ENCODE measurements around the gene EPOP. TPM values are rescaled to one million over a fixed set of nuclear protein-coding genes. Genes with fewer than 3 reads are reported as not detected.

EPOP gene
- total and polyA plus RNA-seq, 2 of the 13 experiments (the other 11 are each of a cell fraction or from before 2014, with no cell fraction given) = 14.7 to 37.8 TPM

DNA sequence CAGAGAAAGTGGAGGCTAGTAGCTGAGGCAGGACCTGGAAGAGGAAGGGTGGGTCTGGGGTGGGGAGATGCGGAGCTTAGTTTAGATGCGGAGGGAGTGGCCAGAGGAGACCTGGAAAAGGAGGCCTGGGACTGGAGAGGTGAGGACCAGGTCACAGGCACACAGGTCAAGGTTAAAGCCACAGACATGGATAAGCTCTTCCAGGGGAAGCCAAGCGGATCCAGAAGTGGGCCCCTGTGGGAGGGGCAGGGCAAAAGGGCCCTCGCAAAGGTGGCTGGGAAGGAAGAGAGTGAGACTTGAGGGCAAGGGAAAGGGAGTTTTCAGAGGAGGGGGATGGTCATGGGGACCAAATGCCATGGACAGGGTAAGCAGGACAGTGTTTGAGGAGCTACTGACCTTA lies 16.4 kb upstream of the EPOP start (continued):
- TF ChIP-seq, protein P1, sequence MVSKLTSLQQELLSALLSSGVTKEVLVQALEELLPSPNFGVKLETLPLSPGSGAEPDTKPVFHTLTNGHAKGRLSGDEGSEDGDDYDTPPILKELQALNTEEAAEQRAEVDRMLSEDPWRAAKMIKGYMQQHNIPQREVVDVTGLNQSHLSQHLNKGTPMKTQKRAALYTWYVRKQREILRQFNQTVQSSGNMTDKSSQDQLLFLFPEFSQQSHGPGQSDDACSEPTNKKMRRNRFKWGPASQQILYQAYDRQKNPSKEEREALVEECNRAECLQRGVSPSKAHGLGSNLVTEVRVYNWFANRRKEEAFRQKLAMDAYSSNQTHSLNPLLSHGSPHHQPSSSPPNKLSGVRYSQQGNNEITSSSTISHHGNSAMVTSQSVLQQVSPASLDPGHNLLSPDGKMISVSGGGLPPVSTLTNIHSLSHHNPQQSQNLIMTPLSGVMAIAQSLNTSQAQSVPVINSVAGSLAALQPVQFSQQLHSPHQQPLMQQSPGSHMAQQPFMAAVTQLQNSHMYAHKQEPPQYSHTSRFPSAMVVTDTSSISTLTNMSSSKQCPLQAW (CRISPR knock-in tag; IDR thresholded peaks at IDR 0.05) = no peak
- TF ChIP-seq CAMTA2 (CRISPR knock-in tag; IDR thresholded peaks at IDR 0.05; ENCODE audit: borderline replicate concordance) (no peak), JUN (CRISPR knock-in tag; IDR thresholded peaks at IDR 0.05) (no peak), ATF1 (CRISPR knock-in tag; IDR thresholded peaks at IDR 0.05) (no peak), KIAA2018 (CRISPR knock-in tag; IDR thresholded peaks at IDR 0.05; ENCODE audit: borderline replicate concordance) (no peak), FOXA1 (IDR thresholded peaks at IDR 0.05) (no peak), FOXA1 (CRISPR knock-in tag; IDR thresholded peaks at IDR 0.05) (no peak), ZNF580 (CRISPR knock-in tag; IDR thresholded peaks at IDR 0.05; ENCODE audit: borderline replicate concordance, low read depth) (no peak), ZNF501 (CRISPR knock-in tag; IDR thresholded peaks at IDR 0.05) (no peak), ZBTB33 (CRISPR knock-in tag; IDR thresholded peaks at IDR 0.05) (no peak), ELF3 (CRISPR knock-in tag; IDR thresholded peaks at IDR 0.05) (peak; percentile 30; the same call in 1 of the 2 replicates), ZNF367 (CRISPR knock-in tag; IDR thresholded peaks at IDR 0.05; ENCODE audit: borderline replicate concordance) (no peak)
- TF ChIP-seq, protein P2, sequence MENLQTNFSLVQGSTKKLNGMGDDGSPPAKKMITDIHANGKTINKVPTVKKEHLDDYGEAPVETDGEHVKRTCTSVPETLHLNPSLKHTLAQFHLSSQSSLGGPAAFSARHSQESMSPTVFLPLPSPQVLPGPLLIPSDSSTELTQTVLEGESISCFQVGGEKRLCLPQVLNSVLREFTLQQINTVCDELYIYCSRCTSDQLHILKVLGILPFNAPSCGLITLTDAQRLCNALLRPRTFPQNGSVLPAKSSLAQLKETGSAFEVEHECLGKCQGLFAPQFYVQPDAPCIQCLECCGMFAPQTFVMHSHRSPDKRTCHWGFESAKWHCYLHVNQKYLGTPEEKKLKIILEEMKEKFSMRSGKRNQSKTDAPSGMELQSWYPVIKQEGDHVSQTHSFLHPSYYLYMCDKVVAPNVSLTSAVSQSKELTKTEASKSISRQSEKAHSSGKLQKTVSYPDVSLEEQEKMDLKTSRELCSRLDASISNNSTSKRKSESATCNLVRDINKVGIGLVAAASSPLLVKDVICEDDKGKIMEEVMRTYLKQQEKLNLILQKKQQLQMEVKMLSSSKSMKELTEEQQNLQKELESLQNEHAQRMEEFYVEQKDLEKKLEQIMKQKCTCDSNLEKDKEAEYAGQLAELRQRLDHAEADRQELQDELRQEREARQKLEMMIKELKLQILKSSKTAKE (CRISPR knock-in tag; IDR thresholded peaks at IDR 0.05; ENCODE audit: borderline replicate concordance) = peak; percentile 95
- TF ChIP-seq, protein P3, sequence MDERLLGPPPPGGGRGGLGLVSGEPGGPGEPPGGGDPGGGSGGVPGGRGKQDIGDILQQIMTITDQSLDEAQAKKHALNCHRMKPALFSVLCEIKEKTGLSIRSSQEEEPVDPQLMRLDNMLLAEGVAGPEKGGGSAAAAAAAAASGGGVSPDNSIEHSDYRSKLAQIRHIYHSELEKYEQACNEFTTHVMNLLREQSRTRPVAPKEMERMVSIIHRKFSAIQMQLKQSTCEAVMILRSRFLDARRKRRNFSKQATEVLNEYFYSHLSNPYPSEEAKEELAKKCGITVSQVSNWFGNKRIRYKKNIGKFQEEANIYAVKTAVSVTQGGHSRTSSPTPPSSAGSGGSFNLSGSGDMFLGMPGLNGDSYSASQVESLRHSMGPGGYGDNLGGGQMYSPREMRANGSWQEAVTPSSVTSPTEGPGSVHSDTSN (CRISPR knock-in tag; IDR thresholded peaks at IDR 0.05) = no peak
